Measurements from ENCODE around the gene INIP.

The INIP gene

GRCh38 chr9:112734892-112735291, 17.0 kb upstream of the INIP start:
- no peaks in the 10 kb centered on the region for H3K4me1 ChIP-seq (ENCODE audit: low read depth, poor library complexity, severe bottlenecking)
- no peak for TF ChIP-seq CTCF (conservative IDR thresholded peaks at IDR 0.05; ENCODE audit: low read depth, low read length)
- no peak overlapping the region for H3K9ac ChIP-seq
- H3K27me3 ChIP-seq (ENCODE audit: insufficient read depth, low read depth), result no peaks in the 10 kb centered on the region
- H3K4me3 ChIP-seq (IDR thresholded peaks at IDR 0.05; ENCODE audit: insufficient read depth, low read depth, low read length), result no peak overlapping the region
- no peaks in the 10 kb centered on the region for H3K36me3 ChIP-seq (ENCODE audit: insufficient read depth)
- no peak overlapping the region for H3K4me2 ChIP-seq
- no peak overlapping the region for H2AFZ ChIP-seq (ENCODE audit: low read depth)
- H3K27ac ChIP-seq, result no peak overlapping the region
- no peaks in the 10 kb centered on the region for H3K79me2 ChIP-seq (ENCODE audit: insufficient read depth, low read depth)
- no peaks in the 10 kb centered on the region for H4K20me1 ChIP-seq (ENCODE audit: insufficient read depth)

- H3K9ac ChIP-seq, result no peak overlapping the region
- H3K4me2 ChIP-seq, result no peak overlapping the region
- TF ChIP-seq CTCF (conservative IDR thresholded peaks at IDR 0.05; ENCODE audit: low read depth, low read length), result no peak
- H3K79me2 ChIP-seq (ENCODE audit: insufficient read depth, low read depth), result no peaks in the 10 kb centered on the region
- H2AFZ ChIP-seq (ENCODE audit: low read depth), result no peak overlapping the region
- no peaks in the 10 kb centered on the region for H3K4me1 ChIP-seq (ENCODE audit: low read depth, poor library complexity, severe bottlenecking)
- no peaks in the 10 kb centered on the region for H4K20me1 ChIP-seq (ENCODE audit: insufficient read depth)
- no peak overlapping the region for H3K27ac ChIP-seq
- no peaks in the 10 kb centered on the region for H3K27me3 ChIP-seq (ENCODE audit: insufficient read depth, low read depth)
- H3K36me3 ChIP-seq (ENCODE audit: insufficient read depth), result no peaks in the 10 kb centered on the region
- H3K4me3 ChIP-seq (IDR thresholded peaks at IDR 0.05; ENCODE audit: insufficient read depth, low read depth, low read length), result no peak overlapping the region
Observed at GRCh38 chr9:112731971-112732370, 14.1 kb upstream of the INIP start.

GRCh38 chr9:112728401-112728800, 10.5 kb upstream of the INIP start:
- H3K36me3 ChIP-seq (ENCODE audit: insufficient read depth), result no peaks in the 10 kb centered on the region
- H3K4me1 ChIP-seq (ENCODE audit: low read depth, poor library complexity, severe bottlenecking), result no peaks in the 10 kb centered on the region
- H3K27me3 ChIP-seq (ENCODE audit: insufficient read depth, low read depth), result no peaks in the 10 kb centered on the region
- TF ChIP-seq CTCF (conservative IDR thresholded peaks at IDR 0.05; ENCODE audit: low read depth, low read length), result no peak
- H3K4me2 ChIP-seq, result no peak overlapping the region
- no peak overlapping the region for H3K4me3 ChIP-seq (IDR thresholded peaks at IDR 0.05; ENCODE audit: insufficient read depth, low read depth, low read length)
- no peaks in the 10 kb centered on the region for H3K79me2 ChIP-seq (ENCODE audit: insufficient read depth, low read depth)
- no peak overlapping the region for H2AFZ ChIP-seq (ENCODE audit: low read depth)
- no peaks in the 10 kb centered on the region for H4K20me1 ChIP-seq (ENCODE audit: insufficient read depth)
- no peak overlapping the region for H3K9ac ChIP-seq
- H3K27ac ChIP-seq, result no peak overlapping the region

- H2AFZ ChIP-seq (ENCODE audit: low read depth), result no peak overlapping the region
- H3K27me3 ChIP-seq (ENCODE audit: insufficient read depth, low read depth), result no peaks in the 10 kb centered on the region
- H3K27ac ChIP-seq, result no peak overlapping the region
Observed at GRCh38 chr9:112726428-112726827, 8.5 kb upstream of the INIP start.

More at GRCh38 chr9:112726428-112726827, 8.5 kb upstream of the INIP start:
- Histone ChIP-seq H3K36me3 (ENCODE audit: insufficient read depth) (no peaks in the 10 kb centered on the region), H3K79me2 (ENCODE audit: insufficient read depth, low read depth) (no peaks in the 10 kb centered on the region), H3K4me2 (no peak overlapping the region), H3K9ac (no peak overlapping the region), H4K20me1 (ENCODE audit: insufficient read depth) (no peaks in the 10 kb centered on the region), H3K4me3 (IDR thresholded peaks at IDR 0.05; ENCODE audit: insufficient read depth, low read depth, low read length) (no peak overlapping the region), H3K4me1 (ENCODE audit: low read depth, poor library complexity, severe bottlenecking) (no peaks in the 10 kb centered on the region)
- no peak for TF ChIP-seq CTCF (conservative IDR thresholded peaks at IDR 0.05; ENCODE audit: low read depth, low read length)
